Measurements from ENCODE around the gene CEP290. TPM values are rescaled to one million over a fixed set of nuclear protein-coding genes. Genes with fewer than 3 reads are reported as not detected.

Gene CEP290
- total and polyA plus RNA-seq, 2 of the 13 experiments (the other 11 are each of a cell fraction or from before 2014, with no cell fraction given), result 2.4 to 10.8 TPM

DNA sequence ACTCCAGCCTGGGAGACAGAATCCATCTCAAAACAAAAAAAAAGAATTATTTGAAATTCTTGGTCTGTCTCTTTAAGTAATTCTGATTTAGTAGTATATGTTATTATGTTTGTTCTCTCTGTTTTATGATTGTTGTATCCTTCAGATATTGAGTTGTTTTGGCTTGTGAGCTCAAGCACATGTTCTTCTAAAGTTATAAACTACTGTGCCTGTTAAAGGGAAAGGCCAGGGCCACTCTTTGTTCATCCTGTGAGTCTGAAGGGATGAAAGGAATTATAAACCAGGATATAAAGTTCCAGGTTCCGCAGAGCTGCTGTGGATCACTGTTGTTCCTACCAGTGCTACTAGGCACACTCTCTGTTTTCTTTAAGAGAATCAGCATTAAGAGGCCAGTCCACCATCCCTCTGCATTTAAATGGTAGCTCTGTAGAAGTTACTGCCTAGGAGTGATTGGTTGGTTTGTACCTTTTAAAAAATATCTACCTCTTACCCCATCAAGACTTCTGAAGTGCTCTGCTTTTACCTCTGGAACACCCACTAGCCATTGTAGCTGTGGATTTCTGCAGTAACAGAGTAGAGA lies 14.3 kb upstream of the CEP290 start:
- peaks cover 1 to 3% of the 10 kb centered on the region in 2 experiments; a peak in 2 of 5 replicates for H3K36me3 ChIP-seq (replicated peaks in 1 of 2; ENCODE audit: control insufficient read depth in 1 of 2, insufficient read depth in 2 of 2, low read length in 2 of 2)
- no peaks in the 10 kb centered on the region for H3K27me3 ChIP-seq (ENCODE audit: control insufficient read depth in 1 of 2, insufficient read depth in 2 of 2, low read length in 2 of 2)
- no peak overlapping the region for H3K4me3 ChIP-seq (replicated peaks in 1 of 3; ENCODE audit: insufficient read depth in 1 of 3, low read depth in 2 of 3, low read length in 3 of 3)
- H3K9ac ChIP-seq (ENCODE audit: insufficient read depth, low read depth, low read length), result no peak overlapping the region
- ChIA-PET CTCF (ENCODE audit: low intra/inter-chr PET ratio, low total read pairs) (no interaction called here), POLR2A (no interaction called here)
- no peak for DNase-seq (ENCODE audit: low spot score)
- intact Hi-C loops (cut with micrococcal nuclease; ENCODE audit: unreplicated experiment), result no loop called here
- no peaks in the 10 kb centered on the region for H4K20me1 ChIP-seq (ENCODE audit: insufficient read depth, low read length)
- in situ Hi-C loops (cut with HindIII; ENCODE audit: extremely low pct_ligation_motif_present, low pct_unique_long_range_greater_than_20kb), result no loop called here
- H3K79me2 ChIP-seq (ENCODE audit: insufficient read depth, low read length), result no peaks in the 10 kb centered on the region
- H3K27ac ChIP-seq (ENCODE audit: extremely low read length, insufficient read depth, low read length), result no peak overlapping the region
- 100% methylated on average over 1 of the region's 1 CpG for WGBS (ENCODE audit: low lambda C conversion rate)
- ATAC-seq, result no peak
- no peak overlapping the region for H3K4me2 ChIP-seq (ENCODE audit: low read depth, low read length)
- FAIRE-seq, result no peak
- H2AFZ ChIP-seq (ENCODE audit: low read length), result no peak overlapping the region
- H3K9me3 ChIP-seq (ENCODE audit: low read length), result no peaks in the 10 kb centered on the region
- no peaks in the 10 kb centered on the region for H3K4me1 ChIP-seq (ENCODE audit: insufficient read depth, low read length)
- BruUV-seq (replicated peaks), result no TSS peak
- TF ChIP-seq ZNF550 (CRISPR knock-in tag; IDR thresholded peaks at IDR 0.05; ENCODE audit: borderline replicate concordance), result no peak
- TF ChIP-seq ZNF496 (CRISPR knock-in tag; IDR thresholded peaks at IDR 0.05; ENCODE audit: insufficient replicate concordance), result no peak
- TF ChIP-seq HNRNPL (IDR thresholded peaks at IDR 0.05; ENCODE audit: low read depth, low read length), result no peak
- TF ChIP-seq, protein P1, sequence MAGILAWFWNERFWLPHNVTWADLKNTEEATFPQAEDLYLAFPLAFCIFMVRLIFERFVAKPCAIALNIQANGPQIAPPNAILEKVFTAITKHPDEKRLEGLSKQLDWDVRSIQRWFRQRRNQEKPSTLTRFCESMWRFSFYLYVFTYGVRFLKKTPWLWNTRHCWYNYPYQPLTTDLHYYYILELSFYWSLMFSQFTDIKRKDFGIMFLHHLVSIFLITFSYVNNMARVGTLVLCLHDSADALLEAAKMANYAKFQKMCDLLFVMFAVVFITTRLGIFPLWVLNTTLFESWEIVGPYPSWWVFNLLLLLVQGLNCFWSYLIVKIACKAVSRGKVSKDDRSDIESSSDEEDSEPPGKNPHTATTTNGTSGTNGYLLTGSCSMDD (CRISPR knock-in tag; IDR thresholded peaks at IDR 0.05), result no peak
- no peak for TF ChIP-seq DR1 (CRISPR knock-in tag; IDR thresholded peaks at IDR 0.05)
- TF ChIP-seq KDM5A (IDR thresholded peaks at IDR 0.05; ENCODE audit: borderline replicate concordance, low read length), result no peak
- no peak for TF ChIP-seq TERF1 (CRISPR knock-in tag; IDR thresholded peaks at IDR 0.05)
- no peak for TF ChIP-seq ZEB1 (IDR thresholded peaks at IDR 0.05; ENCODE audit: insufficient replicate concordance, low read depth)
- TF ChIP-seq, protein P2, sequence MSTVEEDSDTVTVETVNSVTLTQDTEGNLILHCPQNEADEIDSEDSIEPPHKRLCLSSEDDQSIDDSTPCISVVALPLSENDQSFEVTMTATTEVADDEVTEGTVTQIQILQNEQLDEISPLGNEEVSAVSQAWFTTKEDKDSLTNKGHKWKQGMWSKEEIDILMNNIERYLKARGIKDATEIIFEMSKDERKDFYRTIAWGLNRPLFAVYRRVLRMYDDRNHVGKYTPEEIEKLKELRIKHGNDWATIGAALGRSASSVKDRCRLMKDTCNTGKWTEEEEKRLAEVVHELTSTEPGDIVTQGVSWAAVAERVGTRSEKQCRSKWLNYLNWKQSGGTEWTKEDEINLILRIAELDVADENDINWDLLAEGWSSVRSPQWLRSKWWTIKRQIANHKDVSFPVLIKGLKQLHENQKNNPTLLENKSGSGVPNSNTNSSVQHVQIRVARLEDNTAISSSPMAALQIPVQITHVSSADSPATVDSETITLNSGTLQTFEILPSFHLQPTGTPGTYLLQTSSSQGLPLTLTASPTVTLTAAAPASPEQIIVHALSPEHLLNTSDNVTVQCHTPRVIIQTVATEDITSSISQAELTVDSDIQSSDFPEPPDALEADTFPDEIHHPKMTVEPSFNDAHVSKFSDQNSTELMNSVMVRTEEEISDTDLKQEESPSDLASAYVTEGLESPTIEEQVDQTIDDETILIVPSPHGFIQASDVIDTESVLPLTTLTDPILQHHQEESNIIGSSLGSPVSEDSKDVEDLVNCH (CRISPR knock-in tag; IDR thresholded peaks at IDR 0.05), result no peak
- TF ChIP-seq RFX1 (IDR thresholded peaks at IDR 0.05), result no peak
- TF ChIP-seq ZSCAN21 (CRISPR knock-in tag; IDR thresholded peaks at IDR 0.05; ENCODE audit: borderline replicate concordance), result no peak
- TF ChIP-seq, protein P3, sequence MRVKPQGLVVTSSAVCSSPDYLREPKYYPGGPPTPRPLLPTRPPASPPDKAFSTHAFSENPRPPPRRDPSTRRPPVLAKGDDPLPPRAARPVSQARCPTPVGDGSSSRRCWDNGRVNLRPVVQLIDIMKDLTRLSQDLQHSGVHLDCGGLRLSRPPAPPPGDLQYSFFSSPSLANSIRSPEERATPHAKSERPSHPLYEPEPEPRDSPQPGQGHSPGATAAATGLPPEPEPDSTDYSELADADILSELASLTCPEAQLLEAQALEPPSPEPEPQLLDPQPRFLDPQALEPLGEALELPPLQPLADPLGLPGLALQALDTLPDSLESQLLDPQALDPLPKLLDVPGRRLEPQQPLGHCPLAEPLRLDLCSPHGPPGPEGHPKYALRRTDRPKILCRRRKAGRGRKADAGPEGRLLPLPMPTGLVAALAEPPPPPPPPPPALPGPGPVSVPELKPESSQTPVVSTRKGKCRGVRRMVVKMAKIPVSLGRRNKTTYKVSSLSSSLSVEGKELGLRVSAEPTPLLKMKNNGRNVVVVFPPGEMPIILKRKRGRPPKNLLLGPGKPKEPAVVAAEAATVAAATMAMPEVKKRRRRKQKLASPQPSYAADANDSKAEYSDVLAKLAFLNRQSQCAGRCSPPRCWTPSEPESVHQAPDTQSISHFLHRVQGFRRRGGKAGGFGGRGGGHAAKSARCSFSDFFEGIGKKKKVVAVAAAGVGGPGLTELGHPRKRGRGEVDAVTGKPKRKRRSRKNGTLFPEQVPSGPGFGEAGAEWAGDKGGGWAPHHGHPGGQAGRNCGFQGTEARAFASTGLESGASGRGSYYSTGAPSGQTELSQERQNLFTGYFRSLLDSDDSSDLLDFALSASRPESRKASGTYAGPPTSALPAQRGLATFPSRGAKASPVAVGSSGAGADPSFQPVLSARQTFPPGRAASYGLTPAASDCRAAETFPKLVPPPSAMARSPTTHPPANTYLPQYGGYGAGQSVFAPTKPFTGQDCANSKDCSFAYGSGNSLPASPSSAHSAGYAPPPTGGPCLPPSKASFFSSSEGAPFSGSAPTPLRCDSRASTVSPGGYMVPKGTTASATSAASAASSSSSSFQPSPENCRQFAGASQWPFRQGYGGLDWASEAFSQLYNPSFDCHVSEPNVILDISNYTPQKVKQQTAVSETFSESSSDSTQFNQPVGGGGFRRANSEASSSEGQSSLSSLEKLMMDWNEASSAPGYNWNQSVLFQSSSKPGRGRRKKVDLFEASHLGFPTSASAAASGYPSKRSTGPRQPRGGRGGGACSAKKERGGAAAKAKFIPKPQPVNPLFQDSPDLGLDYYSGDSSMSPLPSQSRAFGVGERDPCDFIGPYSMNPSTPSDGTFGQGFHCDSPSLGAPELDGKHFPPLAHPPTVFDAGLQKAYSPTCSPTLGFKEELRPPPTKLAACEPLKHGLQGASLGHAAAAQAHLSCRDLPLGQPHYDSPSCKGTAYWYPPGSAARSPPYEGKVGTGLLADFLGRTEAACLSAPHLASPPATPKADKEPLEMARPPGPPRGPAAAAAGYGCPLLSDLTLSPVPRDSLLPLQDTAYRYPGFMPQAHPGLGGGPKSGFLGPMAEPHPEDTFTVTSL (CRISPR knock-in tag; IDR thresholded peaks at IDR 0.05; ENCODE audit: borderline replicate concordance), result no peak
- TF ChIP-seq ZNF772 (CRISPR knock-in tag; IDR thresholded peaks at IDR 0.05), result no peak
- no peak for TF ChIP-seq ZNF83 (CRISPR knock-in tag; IDR thresholded peaks at IDR 0.05; ENCODE audit: borderline replicate concordance)
- TF ChIP-seq NKX3-1 (CRISPR knock-in tag; IDR thresholded peaks at IDR 0.05), result no peak
